ENCODE data around the gene ZRANB2. TPM values are rescaled to one million over a fixed set of nuclear protein-coding genes. Genes with fewer than 3 reads are reported as not detected.

ZRANB2 gene
- total and polyA plus RNA-seq, 2 of the 4 experiments (the other 2 are of a cell fraction) = 23.7 to 67.2 TPM

- no peak for TF ChIP-seq CHD1 (IDR thresholded peaks at IDR 0.05; ENCODE audit: low read depth, low read length)
- no peak for TF ChIP-seq BHLHE40 (IDR thresholded peaks at IDR 0.05; ENCODE audit: low read depth, low read length)
- TF ChIP-seq RCOR1 (IDR thresholded peaks at IDR 0.05; ENCODE audit: insufficient replicate concordance, low read length) = no peak
- no peak for TF ChIP-seq USF2 (IDR thresholded peaks at IDR 0.05; ENCODE audit: low read depth, low read length)
Observed at GRCh38 chr1:71046891-71047634, 33.8 kb downstream of the ZRANB2 start (continued).

GRCh38 chr1:71045463-71046028 lies 35.3 kb downstream of the ZRANB2 start:
- Histone ChIP-seq H2BK15ac (ENCODE audit: low read depth, low read length) (no peak overlapping the region), H3K4ac (ENCODE audit: low read depth, low read length) (no peak overlapping the region), H3K36me3 (ENCODE audit: control insufficient read depth, insufficient read depth, low read length) (no peaks in the 10 kb centered on the region), H3K27me3 (ENCODE audit: control insufficient read depth, insufficient read depth, low read length) (peaks cover 36% of the 10 kb centered on the region), H3K18ac (ENCODE audit: low read depth, low read length) (no peak overlapping the region), H2AK5ac (ENCODE audit: low read depth, low read length) (no peak overlapping the region), H2AK9ac (replicated peaks; ENCODE audit: low read depth, low read length, poor library complexity) (no peak overlapping the region), H3K4me1 (ENCODE audit: control insufficient read depth, insufficient read depth, low read length) (peaks cover 3% of the 10 kb centered on the region; the same call in 1 of the 2 replicates), H2BK5ac (ENCODE audit: low read depth, low read length, poor library complexity, severe bottlenecking) (no peak overlapping the region), H2AFZ (replicated peaks; ENCODE audit: low read length, poor library complexity) (no peak overlapping the region), H2BK120ac (ENCODE audit: low read depth, low read length) (no peak overlapping the region), H3K4me2 (ENCODE audit: low read depth, low read length) (no peak overlapping the region), H3K9ac (ENCODE audit: low read depth, low read length) (no peak overlapping the region), H3K27ac (ENCODE audit: insufficient read depth, low read length) (no peak overlapping the region), H3K14ac (replicated peaks; ENCODE audit: low read depth, low read length) (no peak overlapping the region), H4K20me1 (ENCODE audit: insufficient read depth, low read length) (no peaks in the 10 kb centered on the region), H2BK20ac (ENCODE audit: low read depth, low read length) (no peak overlapping the region), H3K23ac (ENCODE audit: low read depth, low read length) (no peak overlapping the region), H3K79me1 (ENCODE audit: low read depth in 1 of 2, low read length in 2 of 2) (no peaks in the 10 kb centered on the region), H3K56ac (ENCODE audit: extremely low read depth, insufficient read depth, low read length) (no peak overlapping the region), H4K8ac (ENCODE audit: low read depth in 2 of 2, low read length in 2 of 2) (no peak overlapping the region), H4K91ac (ENCODE audit: insufficient read depth, low read depth, low read length) (no peak overlapping the region), H3K9me1 (ENCODE audit: insufficient read depth, low read length) (no peaks in the 10 kb centered on the region), H3K4me3 (ENCODE audit: insufficient read depth, low read depth, low read length) (no peak overlapping the region), H3K9me3 (ENCODE audit: control insufficient read depth, insufficient read depth, low read length) (no peaks in the 10 kb centered on the region; the same call in 1 of the 2 replicates), H4K5ac (ENCODE audit: low read depth, low read length) (no peak overlapping the region)
- ChIA-PET CTCF (no interaction called here), POLR2A (ENCODE audit: unreplicated experiment) (no interaction called here)
- DNase-seq = no peak
- in situ Hi-C loops (cut with MboI; ENCODE audit: low sequenced_read_pairs) (loop anchor here (5.0 kb wide), 2 partner anchors 358 to 518 kb away; no protein-coding TSS in a partner anchor), intact Hi-C loops (cut with micrococcal nuclease) (no loop called here), dilution Hi-C loops (cut with HindIII; ENCODE audit: low sequenced_read_pairs, unreplicated experiment) (no loop called here)
- WGBS, 2 experiments (ENCODE audit: extremely low coverage in 2 of 2, insufficient read length in 1 of 2) = no CpG with 5 or more reads among the region's 16 CpGs
- no TSS peak for BruUV-seq (replicated peaks)
- ATAC-seq (ENCODE audit: low read depth) = no peak
- TF ChIP-seq MAFK (IDR thresholded peaks at IDR 0.05; ENCODE audit: low read depth, low read length) = no peak
- no peak for TF ChIP-seq CTCF (conservative IDR thresholded peaks at IDR 0.05; ENCODE audit: low read depth, low read length)
- no peak for TF ChIP-seq NFE2L2 (IDR thresholded peaks at IDR 0.05; ENCODE audit: low read depth, low read length)
- no peak for TF ChIP-seq POLR2A (IDR thresholded peaks at IDR 0.05; ENCODE audit: low read depth, low read length)
- no peak for TF ChIP-seq SMC3 (IDR thresholded peaks at IDR 0.05; ENCODE audit: low read depth, low read length)
- TF ChIP-seq MXI1 (IDR thresholded peaks at IDR 0.05; ENCODE audit: borderline replicate concordance, low read depth, low read length) = no peak
- no peak for TF ChIP-seq ELK1 (IDR thresholded peaks at IDR 0.05; ENCODE audit: borderline replicate concordance, low read depth, low read length)
- TF ChIP-seq RAD21 (IDR thresholded peaks at IDR 0.05; ENCODE audit: low read length) = no peak
- TF ChIP-seq FOS (IDR thresholded peaks at IDR 0.05; ENCODE audit: low read depth, low read length) = no peak
- no peak for TF ChIP-seq RCOR1 (IDR thresholded peaks at IDR 0.05; ENCODE audit: insufficient replicate concordance, low read length)
